Measurements from ENCODE around the gene CACNA2D3. TPM values are rescaled to one million over a fixed set of nuclear protein-coding genes. Genes with fewer than 3 reads are reported as not detected.

The CACNA2D3 gene
- polyA plus RNA-seq, 5 donors: 1.1 to 2.2 (median 1.6) TPM

Other genes with a start within 250 kb of the CACNA2D3 start
- 10 to 100 TPM; 34.7 to 49.1 (median 43.8) TPM for gene ACTR8, start 240.4 kb upstream of the CACNA2D3 start, polyA plus RNA-seq (ENCODE audit: insufficient read depth in 1 of 5, insufficient read length in 5 of 5, low replicate concordance in 1 of 5)
- gene SELENOK, start 230.7 kb upstream of the CACNA2D3 start, polyA plus RNA-seq (ENCODE audit: insufficient read depth in 1 of 5, insufficient read length in 5 of 5, low replicate concordance in 1 of 5): 10 to 100 TPM; 53.7 to 67.0 (median 57.0) TPM

All from right lung (tissue), 5 donors.